HCT116 (cell line): Measurements from ENCODE around the gene FERMT3. TPM values are rescaled to one million over a fixed set of nuclear protein-coding genes. Genes with fewer than 3 reads are reported as not detected.

ENCODE experiments used
- ATAC-seq: fragments of 200-7000 bp; cut with Tn5 transposase; 2 replicates; pipeline ENCODE4 v1.9.1; 2020; ENCODE audit warnings: mild to moderate bottlenecking, moderate library complexity
- BruUV-seq: library from RNA; stranded (reverse); fragments of 400-500 nt; replicated peaks from 2 replicates; lab custom pipeline; 2021; lab: Mats Ljungman, UMichigan
- CTCF ChIA-PET: fragments of 300-600 bp; sonication (Branson Sonifier 250); formaldehyde crosslinking; loops from one replicate; lab custom pipeline; 2021; ENCODE audit warnings: antibody characterized with exemption; lab: Charles Lee
- POLR2A ChIA-PET: fragments of 300-600, 350-600 bp; sonication (Branson Sonifier 250); formaldehyde crosslinking; loops from one replicate; lab custom pipeline; 2021; ENCODE audit warnings: antibody characterized with exemption; lab: Charles Lee
- RAD21 ChIA-PET, 2 experiments: fragments of 300-600 bp; sonication (Branson Sonifier 250); formaldehyde crosslinking; loops; one replicate each; lab custom pipeline; 2023; ENCODE audit warnings: low total read pairs in 2 of 2; ENCODE audit not compliant: uncharacterized antibody in 2 of 2, unreplicated experiment in 2 of 2, low non-redundant PET in 1 of 2; lab: Charles Lee
- DNase-seq: peaks from one replicate; pipeline ENCODE4 v3.0.0-alpha.2; 2010; ENCODE audit warnings: low read depth, low spot score
- H2AFZ ChIP-seq: fragments of 200-600 bp; shearing (Covaris generic), sonication (generic); 2 replicates; pipeline ENCODE4 v1.6.1; 2017; ENCODE audit warnings: low read depth, mixed run types, mixed read lengths, antibody characterized with exemption, low read length; ENCODE audit not compliant: poor library complexity, severe bottlenecking
- H3K27ac ChIP-seq: 2 replicates; pipeline ENCODE4 v1.5.1; 2012; ENCODE audit warnings: low read depth, low read length
- H3K27me3 ChIP-seq: fragments of 200-600 bp; sonication (generic); 2 replicates; pipeline ENCODE4 v1.6.1; 2016; ENCODE audit warnings: mixed run types, low read length, mixed read lengths; ENCODE audit not compliant: insufficient read depth
- H3K36me3 ChIP-seq, 2 experiments: fragments of 200-500 bp in 1 of 2; fragments of 200-600 bp in 1 of 2; sonication (Bioruptor generic) in 1 of 2; sonication (generic) in 1 of 2; 2 replicates each; pipeline versions ENCODE4 v1.5.1 to v1.6.1; 2014 to 2016; ENCODE audit warnings: low read length in 2 of 2, inconsistent platforms in 1 of 2, mixed read lengths in 1 of 2, mixed run types in 1 of 2; ENCODE audit not compliant: insufficient read depth in 2 of 2, control insufficient read depth in 1 of 2
- H3K4me1 ChIP-seq, 2 experiments: fragments of 200-600 bp in 1 of 2; sonication (generic) in 1 of 2; 2 replicates each; pipeline versions ENCODE4 v1.5.1 to v1.6.1; 2012 to 2017; ENCODE audit warnings: low read length in 2 of 2, inconsistent platforms in 1 of 2, mild to moderate bottlenecking in 1 of 2, mixed read lengths in 1 of 2, mixed run types in 1 of 2, moderate library complexity in 1 of 2; ENCODE audit not compliant: insufficient read depth in 2 of 2, control insufficient read depth in 1 of 2
- H3K4me2 ChIP-seq: fragments of 200-600 bp; sonication (generic); 2 replicates; pipeline ENCODE4 v1.6.1; 2017; ENCODE audit warnings: mixed run types, low read length, mixed read lengths
- H3K4me3 ChIP-seq, 2 experiments: fragments of 200-600 bp in 1 of 2; sonication (generic) in 1 of 2; replicated peaks in 1 of 2; 2 replicates each; pipeline ENCODE4 v1.5.1; 2011 to 2016; ENCODE audit warnings: low read length in 2 of 2, control low read depth in 1 of 2, low read depth in 1 of 2, mild to moderate bottlenecking in 1 of 2, mixed read lengths in 1 of 2, mixed run types in 1 of 2
- H3K79me2 ChIP-seq: fragments of 200-600 bp; sonication (generic); 2 replicates; pipeline ENCODE4 v1.6.1; 2017; ENCODE audit warnings: mild to moderate bottlenecking, mixed run types, low read length, moderate library complexity, mixed read lengths; ENCODE audit not compliant: insufficient read depth
- H3K9ac ChIP-seq: fragments of 200-600 bp; sonication (generic); 2 replicates; pipeline ENCODE4 v1.6.1; 2016; ENCODE audit warnings: low read length, mixed read lengths
- H3K9me2 ChIP-seq: fragments of 200-600 bp; sonication (generic), shearing (Covaris generic); 2 replicates; pipeline ENCODE4 v1.6.1; 2017; ENCODE audit warnings: mixed run types, mild to moderate bottlenecking, moderate library complexity; ENCODE audit not compliant: insufficient read depth
- H3K9me3 ChIP-seq, 2 experiments: fragments of 200-500 bp in 1 of 2; fragments of 200-600 bp in 1 of 2; sonication (Bioruptor generic) in 1 of 2; sonication (generic) in 1 of 2; 2 replicates each; pipeline ENCODE4 v1.6.1; 2014 to 2017; ENCODE audit warnings: low read length in 2 of 2, mixed read lengths in 2 of 2, inconsistent platforms in 1 of 2, low read depth in 1 of 2, mild to moderate bottlenecking in 1 of 2, mixed run types in 1 of 2, moderate library complexity in 1 of 2; ENCODE audit not compliant: control insufficient read depth in 1 of 2, insufficient read depth in 1 of 2
- H4K20me1 ChIP-seq: fragments of 200-600 bp; sonication (generic), shearing (Covaris generic); 2 replicates; pipeline ENCODE4 v1.6.1; 2017; ENCODE audit warnings: mixed run types, mild to moderate bottlenecking, moderate library complexity; ENCODE audit not compliant: insufficient read depth
- CEBPB ChIP-seq: IDR thresholded peaks from 2 replicates; pipeline ENCODE4 v1.6.1; 2012; ENCODE audit warnings: low read depth
- POLR2AphosphoS5 ChIP-seq: IDR thresholded peaks from 2 replicates; pipeline ENCODE4 v1.6.1; 2011; ENCODE audit warnings: mild to moderate bottlenecking, low read depth, low read length, moderate library complexity
- ZFX ChIP-seq: fragments of 450-650 bp; IDR thresholded peaks from 2 replicates; pipeline ENCODE4 v1.6.1; 2017
- intact Hi-C: fragments of 100-400 bp; cut with micrococcal nuclease; formaldehyde crosslinking; loops from 2 replicates; pipeline ENCODE4 v1.10.0; 2022
- total RNA-seq: library from RNA; stranded (reverse); gene quantifications from one replicate; pipeline ENCODE4 v1.2.1, GENCODE V29; 2021; ENCODE audit not compliant: unreplicated experiment
- TF ChIP-seq, protein P1 (sequence below), 3 experiments: fragments of 200-600 bp in 1 of 3; sonication (generic) in 1 of 3; IDR thresholded peaks in 2 of 3; conservative IDR thresholded peaks in 1 of 3; 2 replicates each; pipeline ENCODE4 v1.5.1; 2012 to 2017; ENCODE audit warnings: low read depth in 2 of 3, low read length in 2 of 3, antibody characterized with exemption in 1 of 3, borderline replicate concordance in 1 of 3, control low read depth in 1 of 3, mild to moderate bottlenecking in 1 of 3, mixed read lengths in 1 of 3, mixed run types in 1 of 3, moderate library complexity in 1 of 3; ENCODE audit not compliant: insufficient read depth in 1 of 3

Gene FERMT3
- total RNA-seq, 1 experiment from 2014 or later, result 4.3 TPM

- no peak overlapping the region for H3K4me2 ChIP-seq
- no TSS peak for BruUV-seq
- ChIA-PET CTCF (no interaction called here), POLR2A (no interaction called here), RAD21 (no interaction called here)
- H3K9me3 ChIP-seq, result no peaks in the 10 kb centered on the region
- no peaks in the 10 kb centered on the region for H3K9me2 ChIP-seq
- H3K27ac ChIP-seq, result no peak overlapping the region
- H3K27me3 ChIP-seq, result no peaks in the 10 kb centered on the region
- no peak for TF ChIP-seq CEBPB
- no peak for TF ChIP-seq ZFX
- ATAC-seq, result no peak
- no peak overlapping the region for H3K4me3 ChIP-seq
- intact Hi-C loops, result no loop called here
- H4K20me1 ChIP-seq, result no peaks in the 10 kb centered on the region
- no peaks in the 10 kb centered on the region for H3K79me2 ChIP-seq
- peaks cover 6 to 7% of the 10 kb centered on the region in 2 experiments; a peak in 3 of 4 replicates for H3K36me3 ChIP-seq
- H3K9ac ChIP-seq, result no peak overlapping the region
- no peak for DNase-seq
- no peaks in the 10 kb centered on the region for H3K4me1 ChIP-seq
- no peak overlapping the region for H2AFZ ChIP-seq
Observed at GRCh38 chr11:64211181-64211872, 4.8 kb downstream of the FERMT3 start.

DNA sequence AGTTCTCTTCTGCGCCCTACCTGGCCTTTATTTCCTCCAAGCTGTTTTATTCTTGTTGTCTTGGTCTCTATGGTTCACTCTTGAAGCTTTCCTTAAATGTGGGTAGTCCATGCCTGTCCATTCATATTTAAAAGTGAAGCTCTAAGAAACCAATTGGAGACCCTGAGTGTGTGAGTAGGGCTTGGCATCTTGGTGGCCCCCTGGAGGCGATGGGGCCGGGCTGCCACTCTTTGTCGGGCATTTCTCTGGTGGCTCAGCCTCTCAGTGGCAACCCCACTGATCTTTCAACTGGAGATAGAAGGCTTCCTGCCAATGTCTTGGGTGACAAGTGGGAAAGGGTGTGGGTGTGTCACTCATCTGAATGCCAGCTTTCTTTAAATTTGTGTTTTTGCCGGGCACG lies 10.4 kb downstream of the FERMT3 start:
- Histone ChIP-seq H4K20me1 (no peaks in the 10 kb centered on the region), H3K27me3 (no peaks in the 10 kb centered on the region), H3K79me2 (no peaks in the 10 kb centered on the region), H3K4me1 (no peaks in the 10 kb centered on the region), H3K9me2 (no peaks in the 10 kb centered on the region), H3K4me3 (no peak overlapping the region), H2AFZ (no peak overlapping the region)
- ChIA-PET CTCF (interaction anchor here (0.7 to 1.7 kb wide), 2 partner anchors 12 to 15 kb away, joined by 3 to 7 read pairs; no protein-coding TSS in a partner anchor), RAD21 (interaction anchor here in 1 of 2 experiments (0.7 kb wide), 1 partner anchor 87 kb away, joined by 3 read pairs; no protein-coding TSS in a partner anchor), POLR2A (no interaction called here)
- ATAC-seq, result peak; percentile 51; the same call in 1 of the 2 replicates
- no TSS peak for BruUV-seq
- TF ChIP-seq, protein P1, sequence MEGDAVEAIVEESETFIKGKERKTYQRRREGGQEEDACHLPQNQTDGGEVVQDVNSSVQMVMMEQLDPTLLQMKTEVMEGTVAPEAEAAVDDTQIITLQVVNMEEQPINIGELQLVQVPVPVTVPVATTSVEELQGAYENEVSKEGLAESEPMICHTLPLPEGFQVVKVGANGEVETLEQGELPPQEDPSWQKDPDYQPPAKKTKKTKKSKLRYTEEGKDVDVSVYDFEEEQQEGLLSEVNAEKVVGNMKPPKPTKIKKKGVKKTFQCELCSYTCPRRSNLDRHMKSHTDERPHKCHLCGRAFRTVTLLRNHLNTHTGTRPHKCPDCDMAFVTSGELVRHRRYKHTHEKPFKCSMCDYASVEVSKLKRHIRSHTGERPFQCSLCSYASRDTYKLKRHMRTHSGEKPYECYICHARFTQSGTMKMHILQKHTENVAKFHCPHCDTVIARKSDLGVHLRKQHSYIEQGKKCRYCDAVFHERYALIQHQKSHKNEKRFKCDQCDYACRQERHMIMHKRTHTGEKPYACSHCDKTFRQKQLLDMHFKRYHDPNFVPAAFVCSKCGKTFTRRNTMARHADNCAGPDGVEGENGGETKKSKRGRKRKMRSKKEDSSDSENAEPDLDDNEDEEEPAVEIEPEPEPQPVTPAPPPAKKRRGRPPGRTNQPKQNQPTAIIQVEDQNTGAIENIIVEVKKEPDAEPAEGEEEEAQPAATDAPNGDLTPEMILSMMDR (IDR thresholded peaks at IDR 0.05 in 2 of 3, conservative IDR thresholded peaks at IDR 0.05 in 1 of 3; ENCODE audit: borderline replicate concordance in 1 of 3, insufficient read depth in 1 of 3, low read depth in 2 of 3, low read length in 2 of 3), result peak in 1 of 3 experiments; percentile 16; a peak in 1 of 6 replicates
- TF ChIP-seq POLR2AphosphoS5, result no peak
- TF ChIP-seq, all 23 proteins: peak for 1
- Histone ChIP-seq H3K4me2 (no peak overlapping the region), H3K9me3 (no peaks in the 10 kb centered on the region), H3K36me3 (0 out of 4 replicates have a peak, but pooled peaks cover 0 to 2% of the 10 kb centered on the region in 2 experiments), H3K27ac (no peak overlapping the region), H3K9ac (no peak overlapping the region)
- intact Hi-C loops, result no loop called here
- no peak for DNase-seq
